GM18517 (cell line): Measurements from ENCODE around the gene SLC17A7.

Source experiments
- ATAC-seq: cut with Tn5 transposase; IDR thresholded peaks from one replicate; pipeline ENCODE4 v1.9.1; 2021; ENCODE audit warnings: mild to moderate bottlenecking, moderate library complexity; ENCODE audit not compliant: unreplicated experiment

Gene SLC17A7

GRCh38 chr19:49383599-49383998 is 57.7 kb downstream of the SLC17A7 start:
- no peak for ATAC-seq

- no peak for ATAC-seq
Observed at GRCh38 chr19:49382639-49383038, 58.7 kb downstream of the SLC17A7 start.

DNA sequence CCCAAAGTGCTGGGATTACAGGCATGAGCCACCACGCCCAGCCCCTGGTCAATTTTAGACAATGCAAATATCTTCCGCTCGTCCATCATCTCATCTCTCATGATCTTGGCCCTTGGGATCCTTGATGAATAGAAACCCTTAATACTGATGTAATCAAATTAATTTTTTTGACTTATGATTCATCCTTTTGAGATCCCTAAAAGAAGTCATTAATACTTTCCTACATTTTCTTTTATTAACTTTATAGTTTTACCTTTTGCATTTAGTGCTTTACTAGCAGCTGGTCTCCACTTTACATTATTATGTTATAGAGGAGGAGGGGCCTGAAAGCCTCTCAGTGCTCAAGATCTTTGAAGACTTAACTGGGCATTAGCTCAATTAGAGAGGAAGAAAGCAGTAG is 60.9 kb downstream of the SLC17A7 start:
- no peak for ATAC-seq
